Measurements from ENCODE around the gene FGGY.
"Not testable (repeated sequence)": the region's sequence is repeated elsewhere in the genome, so short reads cannot be mapped to it uniquely, and the experiment has no call there.

The FGGY gene

GRCh38 chr1:59597420-59598119 lies 300.7 kb downstream of the FGGY start:
- DNase-seq, result no peak

DNA sequence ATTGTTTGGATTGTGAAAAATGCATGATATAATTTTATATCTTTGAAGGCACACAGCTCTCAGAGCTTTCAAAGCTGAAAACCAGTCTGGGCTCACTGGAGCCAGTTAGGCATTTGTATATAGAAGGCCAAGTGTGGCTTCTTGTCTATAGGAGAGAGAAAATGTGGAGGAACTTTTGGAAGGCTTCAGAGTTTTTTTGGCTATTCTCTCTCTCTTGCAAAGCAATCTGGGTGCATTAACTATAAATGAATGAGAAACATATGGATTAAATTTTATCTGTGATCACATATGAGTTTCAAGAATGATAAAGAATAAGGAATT lies 301.2 kb downstream of the FGGY start:
- DNase-seq, result no peak

DNA sequence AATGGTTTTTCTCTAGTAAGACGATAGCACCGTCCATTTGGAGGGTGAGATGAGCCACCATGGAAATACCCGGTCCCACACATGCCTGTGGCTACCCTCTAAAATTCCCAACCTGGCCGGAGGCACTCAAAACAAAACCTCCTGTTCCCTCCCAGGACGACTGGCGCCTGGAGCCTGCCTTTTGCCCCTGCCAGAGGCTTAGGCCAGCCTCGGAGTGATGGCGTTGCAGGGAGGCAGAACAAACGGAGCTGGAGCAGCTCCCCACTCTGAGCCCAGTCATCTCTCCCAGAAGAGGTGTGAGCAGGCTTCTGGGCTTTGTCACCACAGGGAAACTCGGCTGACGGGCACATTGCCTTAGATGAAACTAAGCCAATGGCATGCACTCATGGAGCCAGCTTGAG lies 304.1 kb downstream of the FGGY start:
- no peak for DNase-seq

DNA sequence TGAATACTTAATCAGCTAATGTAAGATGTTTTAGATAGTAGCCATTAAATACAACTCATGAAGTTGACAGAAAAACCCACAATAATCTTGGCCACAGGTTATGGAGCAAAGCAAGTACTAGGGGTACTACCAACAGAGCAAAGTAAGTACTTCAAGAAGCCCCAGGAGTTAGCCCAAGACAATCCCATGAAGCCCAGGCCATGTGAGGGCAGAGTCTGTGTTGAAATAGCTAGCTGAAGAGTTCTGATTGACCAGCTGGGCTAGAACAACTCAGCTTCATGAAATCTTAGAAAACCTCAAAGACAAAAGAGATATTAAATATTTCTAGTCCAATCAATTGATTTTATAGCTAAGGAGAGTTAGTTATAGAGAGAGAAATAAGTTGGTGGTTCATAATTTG lies 304.9 kb downstream of the FGGY start:
- no peak for DNase-seq

GRCh38 chr1:59604191-59604590 lies 307.3 kb downstream of the FGGY start:
- no peak for DNase-seq

- DNase-seq, result peak; percentile 35 to 40 (median 39)
These were observed 308.3 kb downstream of the FGGY start for GRCh38 chr1:59605184-59605583.

DNA sequence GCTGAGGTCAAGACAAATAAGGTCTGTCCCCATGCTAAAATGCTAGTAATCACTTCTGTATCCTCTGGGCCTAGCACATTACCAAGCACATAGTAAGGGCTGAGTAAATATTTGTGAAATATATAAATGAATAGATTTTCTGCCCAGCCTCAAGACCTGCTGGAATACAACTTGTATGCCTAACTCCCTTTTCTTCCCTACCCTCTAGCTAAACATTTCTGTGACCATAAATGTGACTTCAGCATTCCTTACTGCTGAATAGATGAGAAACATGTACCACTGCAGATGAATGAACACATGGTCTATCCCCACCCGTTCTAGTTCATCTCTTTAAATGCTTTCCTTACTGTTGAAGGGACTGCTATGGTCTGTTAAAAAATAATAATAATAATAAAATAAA lies 308.9 kb downstream of the FGGY start:
- DNase-seq, result no peak

DNA sequence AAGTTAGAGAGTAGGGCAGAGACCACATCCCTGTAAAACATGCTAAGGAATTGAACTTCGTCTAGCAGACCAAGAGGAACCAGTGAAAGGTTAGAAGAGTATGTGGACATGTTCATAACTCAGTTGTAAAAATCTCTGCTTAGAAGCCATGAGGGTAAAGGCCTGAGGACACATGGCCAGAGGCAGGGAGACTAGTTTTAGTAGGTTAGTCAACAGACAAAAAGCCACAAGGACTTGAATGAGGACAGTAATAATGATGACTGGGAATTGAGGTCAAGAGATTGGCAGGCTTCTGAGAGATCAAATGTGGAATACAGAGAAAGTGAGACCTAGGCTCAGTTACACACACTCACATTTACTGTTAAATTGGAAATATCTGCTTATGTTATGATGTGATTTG lies 312.4 kb downstream of the FGGY start:
- DNase-seq, result no peak

GRCh38 chr1:59610499-59610898 lies 313.6 kb downstream of the FGGY start:
- not testable (repeated sequence) for DNase-seq

GRCh38 chr1:59617434-59617833 lies 320.5 kb downstream of the FGGY start:
- DNase-seq, result no peak

- DNase-seq, result no peak
These were observed 322.7 kb downstream of the FGGY start for GRCh38 chr1:59619557-59619956.

DNA sequence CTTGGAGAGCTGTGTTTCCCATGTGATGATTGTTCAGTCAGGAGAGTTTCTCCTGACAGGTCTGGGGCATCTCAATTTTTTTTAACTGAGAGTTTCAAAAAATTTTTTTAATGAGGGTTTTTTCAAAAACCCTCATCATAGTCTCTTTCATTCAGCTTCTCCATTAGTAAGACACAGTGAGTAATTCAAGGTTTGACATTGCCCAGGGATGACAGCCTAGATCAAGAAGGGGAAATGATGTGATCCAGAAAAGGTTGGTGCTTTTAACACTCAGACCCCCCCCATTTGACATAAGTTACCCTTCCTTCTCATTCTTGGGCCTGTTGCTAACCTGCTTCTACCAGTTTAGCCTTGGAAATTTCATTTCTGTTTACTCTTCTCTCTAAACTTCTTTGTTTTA lies 328.5 kb downstream of the FGGY start:
- peak in 2 of 3 donors; percentile 25 to 28 for DNase-seq

- no peak for DNase-seq
These were observed 334.8 kb downstream of the FGGY start for GRCh38 chr1:59631561-59632255.

- DNase-seq, result no peak
These were observed 338.2 kb downstream of the FGGY start for GRCh38 chr1:59635097-59635496.

DNA sequence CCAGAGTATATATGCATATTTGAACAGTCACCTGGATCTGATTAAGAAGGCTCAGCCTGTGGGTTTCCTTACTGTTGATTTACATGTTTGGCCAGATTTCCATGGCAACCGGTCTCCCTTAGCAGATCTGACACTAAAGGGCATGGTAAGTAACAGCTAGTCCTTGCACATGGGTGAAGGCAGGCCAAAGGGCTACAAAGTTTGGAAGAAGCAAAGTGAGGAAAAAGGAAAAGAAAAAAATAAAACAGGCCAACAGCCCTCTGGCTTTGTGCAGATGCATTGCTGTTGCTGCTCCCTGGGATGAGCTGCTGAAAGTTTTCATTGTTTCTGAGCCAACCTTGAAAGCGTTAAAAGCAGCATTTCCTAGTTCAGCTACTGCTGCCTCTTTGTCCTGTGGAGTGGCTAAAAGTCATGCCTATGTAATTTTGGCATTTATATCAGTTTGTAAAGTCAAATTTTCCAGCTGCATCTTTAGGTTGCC lies 341.4 kb downstream of the FGGY start:
- DNase-seq, result no peak

DNA sequence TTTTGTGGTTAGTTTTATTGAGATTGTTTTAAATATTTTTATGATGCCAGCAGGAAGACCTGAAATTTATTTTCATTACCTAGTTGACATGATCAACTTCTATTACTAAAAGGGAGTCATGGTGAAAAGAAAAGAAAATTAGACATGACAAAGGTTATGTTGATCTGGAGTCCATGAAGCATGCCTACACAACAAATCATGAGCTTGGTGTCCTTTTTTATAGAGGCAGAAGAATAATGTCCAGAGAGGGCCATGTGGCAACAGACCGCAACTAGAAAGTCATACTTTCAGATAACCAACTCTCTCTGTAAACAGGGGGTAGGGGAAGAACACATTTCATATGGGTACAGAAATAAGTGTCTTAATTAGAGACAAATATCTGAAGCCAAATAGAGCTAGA lies 342.4 kb downstream of the FGGY start:
- no peak for DNase-seq

- DNase-seq, result no peak
These were observed 344.0 kb downstream of the FGGY start for GRCh38 chr1:59640851-59641250.

- DNase-seq, result no peak
These were observed 344.9 kb downstream of the FGGY start for GRCh38 chr1:59641836-59642235.

DNA sequence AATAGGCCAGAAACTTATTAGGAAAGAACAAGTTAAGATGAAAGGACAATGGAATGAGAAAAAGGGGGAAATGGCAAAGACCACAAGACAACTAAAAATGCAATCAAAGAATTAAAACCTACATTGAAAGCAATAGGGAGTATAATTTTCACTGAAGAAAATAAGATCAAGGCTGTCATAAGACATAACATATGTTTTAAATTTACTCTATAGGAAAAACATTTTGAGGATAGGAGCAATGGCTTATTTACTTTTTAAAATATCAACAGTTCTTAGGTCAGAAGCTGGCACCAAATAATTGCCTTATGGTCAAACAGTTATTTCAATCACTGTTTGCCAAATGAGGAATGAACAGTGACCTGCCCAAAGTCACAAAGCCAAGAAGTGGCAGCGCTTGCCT lies 346.6 kb downstream of the FGGY start:
- no peak for DNase-seq

DNA sequence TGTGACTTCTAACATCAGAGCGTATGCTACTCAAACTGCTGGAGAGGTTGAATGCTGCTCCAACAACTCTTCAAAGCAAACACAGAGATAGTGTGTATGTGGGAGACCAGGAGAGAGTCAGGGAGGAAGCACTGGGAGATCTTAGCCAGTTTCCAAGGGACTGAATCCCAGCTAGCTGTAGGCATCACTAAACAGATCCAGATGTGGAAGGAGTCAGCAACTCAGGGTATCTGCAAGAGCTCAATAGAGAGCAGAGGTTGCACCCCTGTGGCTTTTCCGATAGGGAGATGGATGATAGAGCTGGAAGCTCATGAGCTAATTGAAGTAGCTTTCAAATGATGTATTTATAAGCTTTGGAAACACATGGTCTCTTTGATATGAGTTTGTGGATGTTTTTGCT lies 349.0 kb downstream of the FGGY start:
- no peak for DNase-seq

GRCh38 chr1:59653142-59653958 lies 356.5 kb downstream of the FGGY start:
- DNase-seq, result not testable (repeated sequence)

DNA sequence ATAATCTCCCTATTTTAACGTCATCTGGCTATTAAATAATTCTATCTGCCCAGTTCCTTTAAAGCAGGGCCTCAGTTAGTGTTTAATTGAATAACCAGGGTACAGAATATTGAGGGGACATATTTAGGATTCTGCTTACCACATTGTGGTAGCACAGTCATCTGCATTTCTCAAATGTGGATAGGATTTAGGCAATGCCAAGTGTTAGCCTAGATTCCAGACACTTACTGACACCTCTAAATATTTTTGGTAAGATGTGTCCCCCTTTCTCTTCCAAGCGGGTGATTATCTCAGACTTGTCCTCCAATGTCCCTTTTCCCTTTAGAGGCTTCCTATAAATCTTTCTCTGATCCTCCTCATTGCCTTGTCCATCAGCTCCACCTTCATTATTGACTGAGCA lies 357.1 kb downstream of the FGGY start:
- DNase-seq, result no peak

DNA sequence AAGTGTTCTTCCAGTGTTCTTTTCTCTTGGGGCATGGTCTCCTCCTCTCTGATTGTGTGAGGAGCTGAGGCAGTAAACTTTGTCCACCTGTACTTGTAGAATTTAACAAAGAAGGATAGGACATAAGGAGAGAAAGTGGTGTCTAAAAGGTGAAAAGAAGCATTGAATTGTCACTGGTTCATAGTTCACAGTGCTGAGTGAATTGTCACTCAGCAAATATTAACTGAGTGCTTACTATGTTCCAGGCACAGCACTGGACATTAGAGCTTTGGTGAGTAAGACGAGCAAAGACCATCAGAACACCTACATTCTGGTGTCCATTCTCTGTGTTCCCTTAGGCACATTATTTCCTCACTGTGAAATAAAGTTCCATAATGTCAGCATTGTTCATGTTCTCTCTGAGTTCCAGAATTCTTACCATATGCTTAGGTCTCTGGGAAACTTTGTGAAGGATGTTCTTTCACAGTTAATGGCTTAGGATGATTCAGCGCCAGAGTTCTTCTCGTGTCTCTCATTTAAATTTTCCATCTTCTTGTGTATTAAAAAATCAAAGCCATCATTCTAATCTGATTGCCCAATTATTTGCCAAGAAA lies 361.1 kb downstream of the FGGY start:
- DNase-seq, result no peak

DNA sequence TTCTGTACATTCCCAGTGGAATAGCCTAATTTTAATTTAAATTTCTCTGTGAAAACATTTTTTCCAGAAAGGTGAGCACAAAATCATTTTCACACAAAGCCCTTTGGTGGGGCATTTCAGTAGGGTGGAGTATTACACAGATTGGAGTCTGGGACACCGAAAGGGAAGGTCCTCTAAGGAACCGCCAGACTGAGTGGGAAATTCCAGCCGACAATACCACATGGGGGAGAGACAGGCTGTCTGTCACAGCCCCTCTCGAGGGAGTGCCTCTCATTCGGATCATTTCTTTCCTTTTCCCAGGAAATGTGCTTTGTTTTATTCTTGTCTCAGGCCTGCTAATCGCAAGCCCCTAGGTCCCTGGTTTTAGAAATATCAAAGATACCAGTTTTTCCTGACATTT lies 367.3 kb downstream of the FGGY start:
- no peak for DNase-seq

All from suppressor macrophage treated with lipopolysaccharide for 1 hour (primary cell).